GM19099 (cell line): ENCODE data around the gene FOXQ1.

Experiments
- POLR2A ChIP-seq: IDR thresholded peaks from 3 replicates; pipeline ENCODE4 v1.6.1; 2011; ENCODE audit warnings: low read depth; ENCODE audit not compliant: insufficient read length; ENCODE audit errors: extremely low read depth

Gene FOXQ1

GRCh38 chr6:1280666-1281300 is 31.1 kb upstream of the FOXQ1 start:
- TF ChIP-seq POLR2A = no peak

GRCh38 chr6:1281746-1282145 is 30.2 kb upstream of the FOXQ1 start:
- TF ChIP-seq POLR2A = no peak

GRCh38 chr6:1283501-1283900 is 28.4 kb upstream of the FOXQ1 start:
- TF ChIP-seq POLR2A = no peak

GRCh38 chr6:1285556-1285955 is 26.3 kb upstream of the FOXQ1 start:
- TF ChIP-seq POLR2A = no peak

- no peak for TF ChIP-seq POLR2A
Measured at GRCh38 chr6:1285956-1286355, 25.9 kb upstream of the FOXQ1 start.

GRCh38 chr6:1287103-1287591 is 24.8 kb upstream of the FOXQ1 start:
- TF ChIP-seq POLR2A = no peak

- TF ChIP-seq POLR2A = no peak
Measured at GRCh38 chr6:1290086-1290485, 21.8 kb upstream of the FOXQ1 start.

GRCh38 chr6:1290805-1291204 is 21.1 kb upstream of the FOXQ1 start:
- TF ChIP-seq POLR2A = no peak

GRCh38 chr6:1291381-1291780 is 20.5 kb upstream of the FOXQ1 start:
- no peak for TF ChIP-seq POLR2A

GRCh38 chr6:1295420-1295819 is 16.5 kb upstream of the FOXQ1 start:
- TF ChIP-seq POLR2A = no peak

- TF ChIP-seq POLR2A = no peak
Measured at GRCh38 chr6:1296079-1296478, 15.8 kb upstream of the FOXQ1 start.

- TF ChIP-seq POLR2A = no peak
Measured at GRCh38 chr6:1296542-1296941, 15.4 kb upstream of the FOXQ1 start.

- TF ChIP-seq POLR2A = no peak
Measured at GRCh38 chr6:1297746-1298145, 14.2 kb upstream of the FOXQ1 start.

- TF ChIP-seq POLR2A = no peak
Measured at GRCh38 chr6:1298768-1299167, 13.1 kb upstream of the FOXQ1 start.

GRCh38 chr6:1306133-1306532 is 5.8 kb upstream of the FOXQ1 start:
- no peak for TF ChIP-seq POLR2A

GRCh38 chr6:1309366-1309765 is 2.5 kb upstream of the FOXQ1 start:
- no peak for TF ChIP-seq POLR2A
